PC-9 (cell line): ENCODE data around the gene METTL27. TPM values are rescaled to one million over a fixed set of nuclear protein-coding genes. Genes with fewer than 3 reads are reported as not detected.

Source experiments
- BruUV-seq: library from RNA; stranded (reverse); fragments of 400-500 nt; replicated peaks from 2 replicates; lab custom pipeline; 2021; lab: Mats Ljungman, UMichigan
- CTCF ChIA-PET: fragments of 300-600 bp; sonication (Branson Sonifier 250); formaldehyde crosslinking; loops from one replicate; lab custom pipeline; 2022; ENCODE audit warnings: antibody characterized with exemption; lab: Charles Lee
- POLR2A ChIA-PET: fragments of 300-600 bp; sonication (Branson Sonifier 250); formaldehyde crosslinking; loops from one replicate; lab custom pipeline; 2022; ENCODE audit warnings: antibody characterized with exemption; ENCODE audit not compliant: unreplicated experiment; lab: Charles Lee
- DNase-seq, 2 experiments: peaks; one replicate each; pipeline versions ENCODE4 v3.0.0 to v3.0.0-alpha.2; 2015 to 2022; ENCODE audit warnings: mixed read lengths in 1 of 2
- H2AFZ ChIP-seq: fragments of 200-600 bp; sonication (generic); 2 replicates; pipeline ENCODE4 v1.8.1; 2017; ENCODE audit warnings: antibody characterized with exemption
- H3F3A ChIP-seq: fragments of 200-600 bp; sonication (generic); 2 replicates; pipeline ENCODE4 v1.8.1; 2017; ENCODE audit warnings: antibody characterized with exemption, mild to moderate bottlenecking, low read depth; ENCODE audit not compliant: insufficient read depth
- H3K27ac ChIP-seq: fragments of 200-600 bp; sonication (generic); 2 replicates; pipeline ENCODE4 v1.6.1; 2016; ENCODE audit warnings: mixed run types
- H3K27me3 ChIP-seq: fragments of 200-600 bp; sonication (generic); 2 replicates; pipeline ENCODE4 v1.6.1; 2016; ENCODE audit warnings: low read depth, mixed run types; ENCODE audit not compliant: insufficient read depth
- H3K36me3 ChIP-seq: fragments of 200-600 bp; sonication (generic); 2 replicates; pipeline ENCODE4 v1.6.1; 2016; ENCODE audit warnings: low read depth, mixed run types
- H3K4me1 ChIP-seq: fragments of 200-600 bp; sonication (generic); replicated peaks from 2 replicates; pipeline ENCODE4 v1.6.1; 2016; ENCODE audit warnings: mixed run types; ENCODE audit not compliant: insufficient read depth
- H3K4me2 ChIP-seq: fragments of 200-600 bp; sonication (generic); 2 replicates; pipeline ENCODE4 v1.6.1; 2017; ENCODE audit warnings: mixed run types
- H3K4me3 ChIP-seq: fragments of 200-600 bp; sonication (generic); 2 replicates; pipeline ENCODE4 v1.6.1; 2016; ENCODE audit warnings: mixed run types
- H3K79me2 ChIP-seq: fragments of 200-600 bp; sonication (generic); 2 replicates; pipeline ENCODE4 v1.6.1; 2017; ENCODE audit warnings: low read depth, mixed run types
- H3K9me2 ChIP-seq: fragments of 200-600 bp; sonication (generic); 2 replicates; pipeline ENCODE4 v1.8.1; 2017; ENCODE audit warnings: mild to moderate bottlenecking; ENCODE audit not compliant: insufficient read depth
- H3K9me3 ChIP-seq: fragments of 200-600 bp; sonication (generic); 2 replicates; pipeline ENCODE4 v1.8.1; 2016; ENCODE audit warnings: low read depth; ENCODE audit not compliant: insufficient read depth
- H4K20me1 ChIP-seq: fragments of 200-600 bp; sonication (generic); 2 replicates; pipeline ENCODE4 v1.8.1; 2017; ENCODE audit not compliant: insufficient read depth
- CTCF ChIP-seq: fragments of 200-600 bp; sonication (generic); conservative IDR thresholded peaks from 2 replicates; pipeline ENCODE4 v1.6.1; 2017; ENCODE audit warnings: mixed run types, antibody characterized with exemption, mild to moderate bottlenecking, moderate library complexity
- EZH2 ChIP-seq: fragments of 200-600 bp; sonication (generic); IDR thresholded peaks from 2 replicates; pipeline ENCODE4 v1.8.0; 2017; ENCODE audit warnings: antibody characterized with exemption, low read depth
- intact Hi-C: fragments of 100-400 bp; cut with micrococcal nuclease; formaldehyde crosslinking; loops from one replicate; pipeline ENCODE4 v1.10.0; 2022; ENCODE audit not compliant: unreplicated experiment
- total RNA-seq: library from RNA; stranded (reverse); gene quantifications from 2 replicates; pipeline ENCODE4 v1.2.3, GENCODE V29; 2021

Gene METTL27
- total RNA-seq, 1 experiment from 2014 or later = 23.2 TPM

GRCh38 chr7:73812996-73813395 lies 29.3 kb downstream of the METTL27 start:
- POLR2A ChIA-PET = interaction anchor here (0.6 kb wide), 1 partner anchor 9 kb away, joined by 5 read pairs; no protein-coding TSS in a partner anchor
- no TSS peak for BruUV-seq
- intact Hi-C loops = no loop called here
- peaks cover 14% of the 10 kb centered on the region; the same call in 1 of the 2 replicates for H3F3A ChIP-seq
- H3K4me2 ChIP-seq = no peak overlapping the region
- H3K4me1 ChIP-seq = peaks cover 27% of the 10 kb centered on the region
- no peaks in the 10 kb centered on the region for H3K9me2 ChIP-seq
- H3K27me3 ChIP-seq = no peaks in the 10 kb centered on the region
- H3K4me3 ChIP-seq = no peak overlapping the region
- no peaks in the 10 kb centered on the region for H4K20me1 ChIP-seq
- DNase-seq = no peak
- H3K9me3 ChIP-seq = no peaks in the 10 kb centered on the region
- no peaks in the 10 kb centered on the region for H3K79me2 ChIP-seq
- CTCF ChIA-PET = no interaction called here
- TF ChIP-seq EZH2 = no peak
- TF ChIP-seq CTCF = no peak
- H3K36me3 ChIP-seq = no peaks in the 10 kb centered on the region
- H2AFZ ChIP-seq = no peak overlapping the region
- peak overlapping the region; percentile 16; the same call in 1 of the 2 replicates for H3K27ac ChIP-seq

GRCh38 chr7:73811760-73812168 lies 30.6 kb downstream of the METTL27 start:
- intact Hi-C loops = loop anchor here (1.0 kb wide), 3 partner anchors 11 to 44 kb away; no protein-coding TSS in a partner anchor
- Histone ChIP-seq H4K20me1 (no peaks in the 10 kb centered on the region), H3K4me2 (no peak overlapping the region), H3K79me2 (no peaks in the 10 kb centered on the region), H3K27ac (no peak overlapping the region), H3K9me2 (no peaks in the 10 kb centered on the region), H3K36me3 (no peaks in the 10 kb centered on the region), H2AFZ (no peak overlapping the region), H3F3A (peaks cover 14% of the 10 kb centered on the region; the same call in 1 of the 2 replicates), H3K4me3 (no peak overlapping the region), H3K27me3 (no peaks in the 10 kb centered on the region), H3K9me3 (no peaks in the 10 kb centered on the region), H3K4me1 (peaks cover 22% of the 10 kb centered on the region)
- CTCF ChIA-PET = interaction anchor here (0.6 to 1.8 kb wide), 6 partner anchors 8 to 291 kb away, joined by 3 to 7 read pairs (median 4); no protein-coding TSS in a partner anchor
- no peak for TF ChIP-seq EZH2
- TF ChIP-seq CTCF = peak; percentile 89
- DNase-seq = peak; percentile 55 to 75
- no TSS peak for BruUV-seq
- POLR2A ChIA-PET = no interaction called here

GRCh38 chr7:73810998-73811360 lies 31.3 kb downstream of the METTL27 start:
- Histone ChIP-seq H3K4me1 (peaks cover 18% of the 10 kb centered on the region), H4K20me1 (no peaks in the 10 kb centered on the region), H3K4me2 (no peak overlapping the region), H3K79me2 (no peaks in the 10 kb centered on the region), H3K4me3 (no peak overlapping the region), H3K9me3 (no peaks in the 10 kb centered on the region), H3K27me3 (no peaks in the 10 kb centered on the region), H2AFZ (no peak overlapping the region), H3F3A (peaks cover 15% of the 10 kb centered on the region; the same call in 1 of the 2 replicates), H3K27ac (no peak overlapping the region), H3K9me2 (no peaks in the 10 kb centered on the region), H3K36me3 (no peaks in the 10 kb centered on the region)
- POLR2A ChIA-PET = no interaction called here
- DNase-seq = no peak
- TF ChIP-seq CTCF (no peak), EZH2 (no peak)
- BruUV-seq = no TSS peak
- intact Hi-C loops = loop anchor here (1.0 kb wide), 3 partner anchors 11 to 44 kb away; no protein-coding TSS in a partner anchor
- CTCF ChIA-PET = interaction anchor here (0.6 to 1.8 kb wide), 6 partner anchors 11 to 290 kb away, joined by 4 to 13 read pairs (median 6); no protein-coding TSS in a partner anchor
